ENCODE measurements around the gene FAS.

FAS gene

GRCh38 chr10:89029785-89030437 lies 39.3 kb downstream of the FAS start:
- 0 out of 2 replicates have a peak, but pooled peaks cover 8% of the 10 kb centered on the region for H3K4me1 ChIP-seq (ENCODE audit: control insufficient read depth, insufficient read depth, low read length)
- ChIA-PET CTCF (interaction anchor here (0.6 to 4.7 kb wide), 51 partner anchors 8 to 865 kb away, joined by 3 to 82 read pairs (median 4); partner anchors contain the start of gene CH25H), POLR2A (no interaction called here)
- no peak overlapping the region for H3K4me3 ChIP-seq (ENCODE audit: low read depth, low read length)
- TF ChIP-seq ZNF692 (tag by site-specific recombination; IDR thresholded peaks at IDR 0.05), result 0 out of 2 replicates have a peak, but pooled peaks have one; percentile 42
- TF ChIP-seq ZXDB (tag by site-specific recombination; IDR thresholded peaks at IDR 0.05), result peak; percentile 53; the same call in 1 of the 2 replicates
- no peak for TF ChIP-seq ZNF16 (tag by site-specific recombination; IDR thresholded peaks at IDR 0.05; ENCODE audit: low read depth)
- no peak for TF ChIP-seq ZNF404 (tag by site-specific recombination; IDR thresholded peaks at IDR 0.05)
- TF ChIP-seq ZNF596 (tag by site-specific recombination; IDR thresholded peaks at IDR 0.05), result no peak
- TF ChIP-seq ZNF571 (tag by site-specific recombination; IDR thresholded peaks at IDR 0.05), result no peak
- TF ChIP-seq ZNF501 (tag by site-specific recombination; IDR thresholded peaks at IDR 0.05), result no peak
- no peak for TF ChIP-seq ZNF473 (tag by site-specific recombination; IDR thresholded peaks at IDR 0.05)
- no peak for TF ChIP-seq ZNF155 (tag by site-specific recombination; IDR thresholded peaks at IDR 0.05)
- no peak for TF ChIP-seq KLF1 (tag by site-specific recombination; IDR thresholded peaks at IDR 0.05)
- TF ChIP-seq ZNF324 (tag by site-specific recombination; IDR thresholded peaks at IDR 0.05), result no peak
- TF ChIP-seq ZNF248 (tag by site-specific recombination; IDR thresholded peaks at IDR 0.05), result no peak
- TF ChIP-seq GLIS1 (tag by site-specific recombination; IDR thresholded peaks at IDR 0.05), result no peak
- TF ChIP-seq CTCF (tag by site-specific recombination; IDR thresholded peaks at IDR 0.05), result peak; percentile 81
- 0 out of 2 replicates have a peak, but pooled peaks have one; percentile 11 for TF ChIP-seq ZSCAN30 (tag by site-specific recombination; IDR thresholded peaks at IDR 0.05)
- TF ChIP-seq ZNF585B (tag by site-specific recombination; IDR thresholded peaks at IDR 0.05), result no peak
- TF ChIP-seq ZNF362 (tag by site-specific recombination; IDR thresholded peaks at IDR 0.05), result 0 out of 2 replicates have a peak, but pooled peaks have one; percentile 19
- TF ChIP-seq ZNF398 (tag by site-specific recombination; IDR thresholded peaks at IDR 0.05), result no peak
- peak; percentile 24; the same call in 1 of the 2 replicates for TF ChIP-seq PATZ1 (tag by site-specific recombination; IDR thresholded peaks at IDR 0.05)
- TF ChIP-seq BCL11B (tag by site-specific recombination; IDR thresholded peaks at IDR 0.05; ENCODE audit: low read depth), result no peak
- TF ChIP-seq ZNF654 (tag by site-specific recombination; IDR thresholded peaks at IDR 0.05; ENCODE audit: low read depth), result peak; percentile 96
- TF ChIP-seq ZSCAN23 (tag by site-specific recombination; IDR thresholded peaks at IDR 0.05), result no peak
- 0 out of 2 replicates have a peak, but pooled peaks have one; percentile 23 for TF ChIP-seq ZNF660 (tag by site-specific recombination; IDR thresholded peaks at IDR 0.05)
- TF ChIP-seq ZNF48 (tag by site-specific recombination; IDR thresholded peaks at IDR 0.05), result no peak
- TF ChIP-seq ZBTB48 (tag by site-specific recombination; IDR thresholded peaks at IDR 0.05), result no peak
- no peak for TF ChIP-seq ZSCAN5A (tag by site-specific recombination; IDR thresholded peaks at IDR 0.05)
- TF ChIP-seq ZNF114 (tag by site-specific recombination; IDR thresholded peaks at IDR 0.05), result no peak
- no peaks in the 10 kb centered on the region for H3K9me3 ChIP-seq (ENCODE audit: control insufficient read depth, insufficient read depth, low read depth, low read length)
- H3K36me3 ChIP-seq (ENCODE audit: control insufficient read depth in 2 of 2, insufficient read depth in 1 of 2, low read length in 2 of 2), result no peaks in the 10 kb centered on the region
- H3K27ac ChIP-seq (ENCODE audit: extremely low read depth, low read depth, low read length), result no peak overlapping the region
